Activated CD4-positive, alpha-beta T cell treated with anti-CD3 and anti-CD28 coated beads, Interleukin-2, amount 50 U/mL, for 16 hours (primary cell): ENCODE data around the gene GFPT2.

Experiments
- DNase-seq: peaks from one replicate; pipeline ENCODE4 v3.0.0-alpha.2; 2020

Gene GFPT2

DNA sequence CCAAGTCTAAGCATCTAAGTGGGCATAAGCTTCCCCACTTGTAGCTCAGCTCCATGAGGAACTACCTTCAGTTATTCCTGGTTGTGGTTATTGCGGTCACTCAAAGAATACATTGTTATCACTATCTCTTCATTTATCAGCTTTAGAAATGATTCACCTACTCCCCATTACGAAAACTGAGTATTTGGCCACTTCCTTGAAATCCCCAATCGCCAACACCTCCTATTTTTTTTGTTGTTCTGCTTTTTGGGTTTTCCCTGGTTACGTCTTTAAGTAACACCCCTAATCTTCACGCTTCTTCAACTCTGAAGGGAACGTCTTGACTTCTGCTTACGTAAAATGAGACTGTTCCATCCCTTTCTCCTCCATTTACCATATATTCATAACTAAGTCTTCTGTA, 81.9 kb downstream of the GFPT2 start:
- no peak for DNase-seq

DNA sequence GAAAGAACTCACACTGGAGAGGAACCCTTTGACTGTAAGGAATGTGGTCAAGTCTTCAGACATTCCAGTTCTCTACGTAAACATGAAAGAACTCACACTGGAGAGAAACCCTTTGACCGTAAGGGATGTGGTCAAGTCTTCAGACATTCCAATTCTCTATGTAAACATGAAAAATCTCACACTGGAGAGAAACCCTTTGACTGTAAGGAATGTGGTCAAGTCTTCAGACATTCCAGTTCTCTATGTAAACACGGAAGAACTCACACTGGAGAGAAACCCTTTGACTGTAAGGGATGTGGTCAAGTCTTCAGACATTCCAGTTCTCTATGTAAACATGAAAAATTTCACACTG, 93.9 kb downstream of the GFPT2 start:
- DNase-seq: no peak

DNA sequence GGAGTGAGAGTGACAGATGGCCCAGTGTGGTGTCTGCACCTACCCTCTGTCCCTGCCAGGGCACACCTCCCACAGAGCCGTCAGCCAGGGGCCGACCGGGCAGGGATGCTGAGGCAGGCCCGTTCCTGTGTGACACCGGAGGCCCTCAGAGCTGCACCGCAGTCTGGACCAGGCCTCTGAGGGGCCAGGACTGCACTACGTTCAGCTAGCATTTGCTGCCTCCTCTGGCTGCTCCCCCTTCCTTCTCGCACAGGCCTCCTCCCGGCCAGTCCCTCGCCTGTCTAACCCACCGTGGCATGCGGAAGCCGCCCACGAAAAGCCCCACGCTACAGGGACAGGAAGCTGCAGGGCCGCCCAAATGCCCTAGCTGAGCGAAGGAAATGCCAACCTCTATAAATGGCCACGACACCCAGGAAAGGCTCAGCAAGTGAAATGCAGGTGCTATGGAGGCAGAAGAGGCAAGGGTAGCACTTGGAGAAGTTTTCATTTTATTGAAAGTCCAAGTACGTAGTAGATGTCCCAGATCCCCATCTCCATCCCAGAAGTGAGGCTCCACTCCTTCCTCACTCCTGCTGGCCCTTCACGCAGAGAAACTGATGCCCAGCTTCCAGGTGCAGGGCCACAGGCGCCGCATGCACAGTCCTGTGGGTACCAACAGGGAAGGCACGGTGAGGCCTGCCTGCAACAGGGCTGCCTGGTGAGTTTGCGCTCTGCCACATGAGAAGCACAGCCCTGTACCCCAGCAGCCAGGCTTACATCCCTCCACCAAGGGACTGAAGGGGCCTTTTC, 99.9 kb downstream of the GFPT2 start:
- DNase-seq: no peak

DNA sequence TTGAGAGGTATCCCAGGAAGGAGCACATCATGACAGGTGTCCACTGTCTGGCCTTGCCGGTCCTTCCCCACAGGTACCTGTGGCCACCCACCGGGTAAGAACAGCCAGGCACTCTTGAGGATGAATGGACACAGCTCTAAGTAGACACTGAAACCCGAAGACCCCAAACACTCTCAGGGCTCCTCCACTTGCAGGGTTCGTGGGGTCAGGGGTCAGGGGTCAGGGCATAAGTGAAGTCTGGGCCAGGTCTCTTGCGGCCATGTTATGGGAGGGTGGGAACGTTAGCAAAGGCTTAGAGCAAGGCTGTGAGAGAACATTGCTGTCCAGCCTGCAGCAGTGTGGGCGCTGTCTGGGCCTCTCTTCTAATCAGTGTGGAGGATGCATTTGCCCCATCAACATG, 101.2 kb downstream of the GFPT2 start:
- no peak for DNase-seq

DNA sequence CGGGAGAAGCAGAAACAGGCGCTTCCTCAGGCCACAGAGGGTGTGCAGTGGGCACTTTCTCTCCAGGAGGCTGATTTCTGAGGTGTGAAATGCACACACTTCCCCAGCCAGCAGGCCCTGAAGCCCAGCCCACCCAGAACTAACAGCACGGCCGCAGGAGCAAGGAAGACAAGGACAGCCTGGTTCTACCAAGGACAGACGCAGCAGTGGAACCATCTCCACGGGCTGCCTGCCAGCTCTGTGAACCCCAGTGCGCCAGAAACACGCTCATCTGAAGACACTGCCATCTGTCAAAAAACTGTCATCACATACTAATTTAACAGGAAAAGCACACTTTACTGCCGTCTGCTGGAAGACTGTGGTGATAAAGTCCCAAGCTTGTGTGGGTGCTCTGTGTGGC, 102.0 kb downstream of the GFPT2 start:
- no peak for DNase-seq
